IPS-20b (cell line): ENCODE data around the gene HEG1.

Experiments used
- H3K27ac ChIP-seq: one replicate; pipeline ENCODE4 v1.5.1; 2013; ENCODE audit warnings: low read length
- H3K27me3 ChIP-seq: 2 replicates; pipeline ENCODE4 v1.6.1; 2013; ENCODE audit warnings: mild to moderate bottlenecking, low read length, inconsistent platforms; ENCODE audit not compliant: insufficient read depth
- H3K36me3 ChIP-seq: 2 replicates; pipeline ENCODE4 v1.6.1; 2013; ENCODE audit warnings: low read depth, mild to moderate bottlenecking, inconsistent platforms, low read length, moderate library complexity; ENCODE audit not compliant: insufficient read depth
- H3K4me1 ChIP-seq: 2 replicates; pipeline ENCODE4 v1.6.1; 2013; ENCODE audit warnings: mild to moderate bottlenecking, control low read depth, inconsistent platforms, low read length, moderate library complexity; ENCODE audit not compliant: insufficient read depth
- H3K4me3 ChIP-seq: 2 replicates; pipeline ENCODE4 v1.5.1; 2013; ENCODE audit warnings: mild to moderate bottlenecking, low read length, inconsistent platforms
- H3K9ac ChIP-seq: 2 replicates; pipeline ENCODE4 v1.6.1; 2013; ENCODE audit warnings: low read depth, mild to moderate bottlenecking, inconsistent platforms, low read length, moderate library complexity
- H3K9me3 ChIP-seq: 2 replicates; pipeline ENCODE4 v1.6.1; 2013; ENCODE audit warnings: mild to moderate bottlenecking, low read depth, low read length, inconsistent platforms; ENCODE audit not compliant: insufficient read depth

HEG1 gene

DNA sequence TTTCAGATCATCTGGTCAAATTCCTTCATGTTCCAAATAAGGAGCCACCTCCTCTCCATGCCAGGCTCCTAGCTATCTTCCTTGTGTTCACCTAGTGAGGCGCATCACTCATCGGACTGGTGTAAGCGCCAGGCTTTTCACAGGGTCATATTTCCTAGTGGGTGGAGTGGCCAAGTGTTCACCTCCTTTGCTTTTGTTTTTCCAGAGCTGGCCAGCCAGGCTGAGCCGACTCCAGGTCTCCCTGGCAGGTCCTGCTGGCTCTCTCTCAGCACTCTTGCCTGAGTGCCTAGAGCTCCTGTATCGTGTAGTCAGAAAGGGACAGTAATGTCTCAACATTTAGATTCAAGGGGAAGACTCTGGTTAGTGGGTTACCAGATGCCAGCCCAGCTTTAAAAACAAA, 31.0 kb downstream of the HEG1 start:
- H3K4me3 ChIP-seq = no peak overlapping the region
- H3K27me3 ChIP-seq = no peaks in the 10 kb centered on the region
- H3K4me1 ChIP-seq = no peaks in the 10 kb centered on the region
- peaks cover 46% of the 10 kb centered on the region for H3K36me3 ChIP-seq
- H3K9ac ChIP-seq = no peak overlapping the region
- no peaks in the 10 kb centered on the region for H3K9me3 ChIP-seq
- no peak overlapping the region for H3K27ac ChIP-seq

GRCh38 chr3:125023833-125024555, 31.8 kb downstream of the HEG1 start:
- Histone ChIP-seq H3K4me1 (no peaks in the 10 kb centered on the region), H3K27me3 (no peaks in the 10 kb centered on the region), H3K9ac (no peak overlapping the region), H3K4me3 (no peak overlapping the region), H3K36me3 (peaks cover 54% of the 10 kb centered on the region), H3K9me3 (no peaks in the 10 kb centered on the region), H3K27ac (no peak overlapping the region)

DNA sequence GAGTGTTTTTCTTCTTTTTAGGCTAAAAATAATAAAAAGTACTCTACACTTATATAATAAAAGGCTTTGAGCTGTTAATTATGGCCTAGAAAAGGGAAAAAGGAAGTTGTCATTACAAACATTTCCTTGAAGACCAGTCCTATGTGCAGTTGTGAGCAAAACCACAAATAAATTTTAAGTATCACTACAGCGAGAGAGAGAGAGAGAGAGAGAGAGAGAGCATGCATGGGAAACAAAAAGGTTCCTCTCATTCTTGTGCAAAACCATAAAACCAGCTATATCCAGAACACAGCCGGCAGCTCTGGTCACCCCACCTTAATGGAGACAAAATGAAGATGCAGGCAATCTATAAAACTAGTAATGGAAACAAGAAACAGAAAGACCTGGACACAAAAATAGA, 33.6 kb downstream of the HEG1 start:
- no peaks in the 10 kb centered on the region for H3K27me3 ChIP-seq
- no peak overlapping the region for H3K4me3 ChIP-seq
- H3K27ac ChIP-seq = no peak overlapping the region
- H3K4me1 ChIP-seq = no peaks in the 10 kb centered on the region
- H3K9ac ChIP-seq = no peak overlapping the region
- H3K9me3 ChIP-seq = no peaks in the 10 kb centered on the region
- peaks cover 47% of the 10 kb centered on the region for H3K36me3 ChIP-seq

DNA sequence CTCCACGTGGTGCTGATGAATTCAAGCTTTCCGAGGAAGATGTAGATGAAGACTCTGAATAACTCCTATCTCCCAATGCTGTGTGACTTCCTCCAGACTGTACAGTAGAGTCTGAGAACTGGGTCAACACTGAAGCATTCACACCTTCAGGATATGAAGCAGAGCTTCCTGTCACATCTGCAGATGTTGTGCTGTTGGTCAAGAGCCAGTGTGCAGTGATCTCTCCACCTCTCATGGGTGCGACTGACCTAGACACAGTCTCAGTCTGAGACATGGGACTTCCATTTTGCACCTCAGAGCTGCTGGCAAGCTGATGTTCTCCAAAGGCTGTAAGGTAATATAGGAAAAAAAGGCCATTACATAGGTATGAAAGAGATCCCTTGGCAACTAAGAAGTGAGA, 36.5 kb downstream of the HEG1 start:
- no peaks in the 10 kb centered on the region for H3K4me1 ChIP-seq
- no peak overlapping the region for H3K27ac ChIP-seq
- no peaks in the 10 kb centered on the region for H3K27me3 ChIP-seq
- no peak overlapping the region for H3K9ac ChIP-seq
- H3K9me3 ChIP-seq = no peaks in the 10 kb centered on the region
- peaks cover 42% of the 10 kb centered on the region for H3K36me3 ChIP-seq
- H3K4me3 ChIP-seq = no peak overlapping the region

- peaks cover 60% of the 10 kb centered on the region for H3K36me3 ChIP-seq
- no peaks in the 10 kb centered on the region for H3K27me3 ChIP-seq
- no peak overlapping the region for H3K9ac ChIP-seq
- no peak overlapping the region for H3K4me3 ChIP-seq
- no peak overlapping the region for H3K27ac ChIP-seq
- no peaks in the 10 kb centered on the region for H3K9me3 ChIP-seq
- no peaks in the 10 kb centered on the region for H3K4me1 ChIP-seq
Measured at GRCh38 chr3:125017406-125017805, 38.4 kb downstream of the HEG1 start.

GRCh38 chr3:125014570-125015179, 41.1 kb downstream of the HEG1 start:
- Histone ChIP-seq H3K27me3 (no peaks in the 10 kb centered on the region), H3K9ac (no peak overlapping the region), H3K4me1 (no peaks in the 10 kb centered on the region), H3K9me3 (no peaks in the 10 kb centered on the region), H3K36me3 (peaks cover 65% of the 10 kb centered on the region), H3K4me3 (no peak overlapping the region), H3K27ac (no peak overlapping the region)

GRCh38 chr3:125013095-125013494, 42.7 kb downstream of the HEG1 start:
- H3K36me3 ChIP-seq = peaks cover 58% of the 10 kb centered on the region
- H3K27me3 ChIP-seq = no peaks in the 10 kb centered on the region

GRCh38 chr3:125011941-125012340, 43.9 kb downstream of the HEG1 start:
- Histone ChIP-seq H3K9ac (no peak overlapping the region), H3K27ac (no peak overlapping the region), H3K36me3 (peaks cover 65% of the 10 kb centered on the region)

More at GRCh38 chr3:125013095-125013494, 42.7 kb downstream of the HEG1 start:
- Histone ChIP-seq H3K4me1 (no peaks in the 10 kb centered on the region), H3K9ac (no peak overlapping the region), H3K27ac (no peak overlapping the region), H3K4me3 (no peak overlapping the region), H3K9me3 (no peaks in the 10 kb centered on the region)

DNA sequence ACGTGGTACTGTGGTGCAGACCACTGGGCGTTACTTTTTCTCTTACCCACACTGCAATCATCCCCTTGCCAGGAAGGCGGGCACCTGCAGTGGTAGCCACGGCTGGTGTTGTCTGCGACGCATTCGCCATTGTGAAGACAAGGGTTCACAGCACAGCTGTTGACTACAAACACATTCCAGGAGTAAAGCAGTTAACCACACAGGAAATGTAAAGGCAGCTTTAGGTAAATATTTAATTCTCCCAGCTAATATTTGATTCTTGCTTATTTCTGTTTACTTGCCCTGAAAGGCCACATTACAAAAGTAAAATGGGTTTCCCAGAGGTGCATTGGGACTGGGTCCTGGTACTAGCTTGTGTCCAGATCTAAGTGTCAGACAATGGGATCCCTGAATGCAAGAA, 45.4 kb downstream of the HEG1 start:
- Histone ChIP-seq H3K27ac (no peak overlapping the region), H3K9me3 (no peaks in the 10 kb centered on the region), H3K9ac (no peak overlapping the region), H3K27me3 (no peaks in the 10 kb centered on the region), H3K4me3 (no peak overlapping the region), H3K36me3 (peaks cover 64% of the 10 kb centered on the region), H3K4me1 (no peaks in the 10 kb centered on the region)

More at GRCh38 chr3:125011941-125012340, 43.9 kb downstream of the HEG1 start:
- H3K4me1 ChIP-seq = no peaks in the 10 kb centered on the region
- no peaks in the 10 kb centered on the region for H3K27me3 ChIP-seq
- no peaks in the 10 kb centered on the region for H3K9me3 ChIP-seq
- H3K4me3 ChIP-seq = no peak overlapping the region

- Histone ChIP-seq H3K9ac (no peak overlapping the region), H3K36me3 (peaks cover 65% of the 10 kb centered on the region), H3K4me1 (no peaks in the 10 kb centered on the region), H3K27ac (no peak overlapping the region), H3K4me3 (no peak overlapping the region), H3K27me3 (no peaks in the 10 kb centered on the region), H3K9me3 (no peaks in the 10 kb centered on the region)
Measured at GRCh38 chr3:125008766-125009165, 47.0 kb downstream of the HEG1 start.

DNA sequence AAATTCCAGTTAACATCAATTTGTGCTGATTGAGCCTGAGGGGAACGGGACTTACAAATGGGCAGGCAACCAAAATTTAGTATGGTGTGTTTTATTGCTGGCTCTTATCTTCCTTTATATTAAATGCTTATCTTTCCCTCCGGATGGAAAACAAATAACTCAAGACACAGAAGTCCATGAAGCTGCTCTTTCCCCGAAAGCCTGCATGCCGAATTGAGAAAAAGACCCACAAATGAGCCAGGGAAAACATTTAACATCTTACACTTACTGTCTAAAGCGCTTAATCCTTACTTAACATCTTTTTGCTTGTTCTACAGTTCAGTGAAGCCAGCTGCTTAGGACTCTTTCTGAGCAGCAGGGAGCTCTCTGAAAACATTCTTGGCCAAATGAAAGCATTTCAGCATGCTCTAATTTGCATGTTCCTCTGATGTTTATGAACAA, 49.5 kb downstream of the HEG1 start:
- Histone ChIP-seq H3K9ac (no peak overlapping the region), H3K27me3 (no peaks in the 10 kb centered on the region), H3K4me3 (no peak overlapping the region), H3K9me3 (no peaks in the 10 kb centered on the region), H3K36me3 (peaks cover 62% of the 10 kb centered on the region), H3K4me1 (no peaks in the 10 kb centered on the region), H3K27ac (no peak overlapping the region)

- H3K4me1 ChIP-seq = peaks cover 2% of the 10 kb centered on the region; the same call in 1 of the 2 replicates
- no peak overlapping the region for H3K9ac ChIP-seq
- no peak overlapping the region for H3K27ac ChIP-seq
- H3K9me3 ChIP-seq = no peaks in the 10 kb centered on the region
- no peak overlapping the region for H3K4me3 ChIP-seq
- peaks cover 65% of the 10 kb centered on the region for H3K36me3 ChIP-seq
- H3K27me3 ChIP-seq = no peaks in the 10 kb centered on the region
Measured at GRCh38 chr3:125005676-125006075, 50.1 kb downstream of the HEG1 start.
